Activated CD8-positive, alpha-beta memory T cell treated with anti-CD3 and anti-CD28 coated beads for 48 hours (primary cell): Measurements from ENCODE around the gene KRTAP4-3.
"Not testable (repeated sequence)": the region's sequence is repeated elsewhere in the genome, so short reads cannot be mapped to it uniquely, and the experiment has no call there.

ENCODE experiments used
- DNase-seq, 3 experiments: peaks; one replicate each; pipeline ENCODE4 v3.0.0-alpha.2; 2020; ENCODE audit warnings: low read depth in 2 of 3, low spot score in 2 of 3

KRTAP4-3 gene

GRCh38 chr17:41168121-41168520 is at the start of gene KRTAP4-3:
KRTAP4-3 (minus strand) TSS chr17:41168221; CDS start chr17:41168172, 49 bp downstream.
- no peak for DNase-seq

- DNase-seq, result no peak
Measured at GRCh38 chr17:41215681-41216080, 47.7 kb upstream of the KRTAP4-3 start.

GRCh38 chr17:41212524-41213169 is 44.6 kb upstream of the KRTAP4-3 start:
- no peak for DNase-seq

GRCh38 chr17:41211845-41212466 is 43.9 kb upstream of the KRTAP4-3 start:
- no peak for DNase-seq

- DNase-seq, result no peak
Measured at GRCh38 chr17:41199421-41200078, 31.5 kb upstream of the KRTAP4-3 start.

GRCh38 chr17:41196068-41196467 is 28.0 kb upstream of the KRTAP4-3 start:
- DNase-seq, result no peak

GRCh38 chr17:41190328-41190727 is 22.3 kb upstream of the KRTAP4-3 start:
- no peak for DNase-seq

GRCh38 chr17:41189837-41190318 is 21.9 kb upstream of the KRTAP4-3 start, which contains the start of gene KRTAP9-1:
KRTAP9-1 (plus strand) TSS chr17:41189887; CDS start chr17:41189887, 0 bp downstream.
- DNase-seq, result not testable (repeated sequence)

GRCh38 chr17:41186872-41187271 is 18.9 kb upstream of the KRTAP4-3 start:
- no peak for DNase-seq

- no peak for DNase-seq
Measured at GRCh38 chr17:41185001-41185400, 17.0 kb upstream of the KRTAP4-3 start.

- no peak for DNase-seq
Measured at GRCh38 chr17:41184480-41184961, 16.5 kb upstream of the KRTAP4-3 start, which contains the start of gene KRTAP4-1. KRTAP4-1 (minus strand) TSS chr17:41184911; CDS start chr17:41184854, 57 bp downstream.

GRCh38 chr17:41178843-41179616 is 11.0 kb upstream of the KRTAP4-3 start:
- DNase-seq, result no peak

- DNase-seq, result no peak
Measured at GRCh38 chr17:41178341-41178740, 10.3 kb upstream of the KRTAP4-3 start.

GRCh38 chr17:41177727-41178271 is 9.8 kb upstream of the KRTAP4-3 start, which contains the start of gene KRTAP4-2:
KRTAP4-2 (minus strand) TSS chr17:41178221; CDS start chr17:41178164, 57 bp downstream.
- DNase-seq, result no peak

GRCh38 chr17:41176744-41177387 is 8.8 kb upstream of the KRTAP4-3 start:
- DNase-seq, result no peak

- no peak for DNase-seq
Measured at GRCh38 chr17:41171886-41172285, 3.9 kb upstream of the KRTAP4-3 start.

- DNase-seq, result no peak
Measured at GRCh38 chr17:41167561-41167960, 460 bp downstream of the KRTAP4-3 start.

- DNase-seq, result no peak
Measured at GRCh38 chr17:41163828-41164227, 4.2 kb downstream of the KRTAP4-3 start.

GRCh38 chr17:41160648-41161047 is 7.4 kb downstream of the KRTAP4-3 start, which contains the start of gene KRTAP4-4:
KRTAP4-4 (minus strand) TSS chr17:41160748; CDS start chr17:41160691, 57 bp downstream.
- DNase-seq, result no peak

GRCh38 chr17:41160190-41160589 is 7.8 kb downstream of the KRTAP4-3 start:
- not testable (repeated sequence) for DNase-seq
